ENCODE data around the gene HNRNPF. TPM values are rescaled to one million over a fixed set of nuclear protein-coding genes. Genes with fewer than 3 reads are reported as not detected.

Gene HNRNPF
- total RNA-seq, 1 experiment from 2014 or later, result 333 TPM

DNA sequence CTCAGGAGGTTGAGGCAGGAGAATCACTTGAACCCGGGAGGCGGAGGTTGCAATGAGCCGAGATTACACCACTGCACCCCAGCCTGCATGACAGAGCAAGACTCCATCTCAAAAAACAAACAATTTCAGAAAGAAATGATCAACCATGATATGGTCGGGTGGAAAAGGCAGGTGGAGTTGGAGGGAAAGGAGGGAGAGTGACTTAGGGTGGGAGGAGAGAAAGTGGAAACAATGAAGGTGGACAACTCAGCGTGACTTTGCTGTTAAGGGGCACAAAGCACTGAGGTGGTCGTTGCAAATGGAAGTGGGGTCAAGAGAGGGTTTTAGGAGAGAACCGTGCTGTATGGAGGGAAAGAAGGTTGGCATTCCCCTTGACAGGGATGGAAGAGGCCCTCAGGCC is 67.5 kb downstream of the HNRNPF start:
- CTCF ChIA-PET, result interaction anchor here (1.1 kb wide), 1 partner anchor 137 kb away, joined by 4 read pairs; no protein-coding TSS in a partner anchor
- no peak overlapping the region for H3K4me2 ChIP-seq (ENCODE audit: low read length)

More for the DNA sequence above, 67.5 kb downstream of the HNRNPF start:
- Histone ChIP-seq H3K9ac (ENCODE audit: low read length) (no peak overlapping the region), H3K9me2 (ENCODE audit: insufficient read depth) (no peaks in the 10 kb centered on the region), H3K9me3 (ENCODE audit: control insufficient read depth in 1 of 2, insufficient read depth in 1 of 2, low read depth in 1 of 2, low read length in 2 of 2) (no peaks in the 10 kb centered on the region), H4K20me1 (ENCODE audit: insufficient read depth) (no peaks in the 10 kb centered on the region), H3K4me3 (replicated peaks in 1 of 2; ENCODE audit: low read depth in 1 of 2, low read length in 2 of 2) (no peak overlapping the region), H3K4me1 (ENCODE audit: control insufficient read depth in 1 of 2, insufficient read depth in 2 of 2, low read length in 2 of 2) (peaks cover 16 to 42% of the 10 kb centered on the region in 2 experiments), H3K79me2 (ENCODE audit: insufficient read depth, low read length) (no peaks in the 10 kb centered on the region), H2AFZ (ENCODE audit: low read depth, low read length, poor library complexity, severe bottlenecking) (no peak overlapping the region), H3K36me3 (ENCODE audit: control insufficient read depth in 1 of 2, insufficient read depth in 2 of 2, low read length in 2 of 2) (no peaks in the 10 kb centered on the region), H3K27me3 (ENCODE audit: insufficient read depth, low read length) (no peaks in the 10 kb centered on the region), H3K27ac (ENCODE audit: low read depth, low read length) (no peak overlapping the region)
- ChIA-PET RAD21 (ENCODE audit: low non-redundant PET in 1 of 2, low total read pairs in 2 of 2, uncharacterized antibody in 2 of 2, unreplicated experiment in 2 of 2) (no interaction called here), POLR2A (no interaction called here)
- intact Hi-C loops (cut with micrococcal nuclease), result no loop called here
- TF ChIP-seq EGR1 (IDR thresholded peaks at IDR 0.05; ENCODE audit: low read depth) (no peak), CEBPB (IDR thresholded peaks at IDR 0.05; ENCODE audit: low read depth) (no peak), JUND (IDR thresholded peaks at IDR 0.05) (no peak), EZH2 (IDR thresholded peaks at IDR 0.05) (no peak), EZH2phosphoT487 (IDR thresholded peaks at IDR 0.05; ENCODE audit: borderline replicate concordance) (no peak), SRF (IDR thresholded peaks at IDR 0.05; ENCODE audit: low read depth) (no peak), TCF7L2 (IDR thresholded peaks at IDR 0.05; ENCODE audit: borderline replicate concordance, extremely low read depth, insufficient read depth, insufficient read length) (no peak), ELF1 (IDR thresholded peaks at IDR 0.05; ENCODE audit: borderline replicate concordance, low read depth) (no peak)
- TF ChIP-seq, protein P1, sequence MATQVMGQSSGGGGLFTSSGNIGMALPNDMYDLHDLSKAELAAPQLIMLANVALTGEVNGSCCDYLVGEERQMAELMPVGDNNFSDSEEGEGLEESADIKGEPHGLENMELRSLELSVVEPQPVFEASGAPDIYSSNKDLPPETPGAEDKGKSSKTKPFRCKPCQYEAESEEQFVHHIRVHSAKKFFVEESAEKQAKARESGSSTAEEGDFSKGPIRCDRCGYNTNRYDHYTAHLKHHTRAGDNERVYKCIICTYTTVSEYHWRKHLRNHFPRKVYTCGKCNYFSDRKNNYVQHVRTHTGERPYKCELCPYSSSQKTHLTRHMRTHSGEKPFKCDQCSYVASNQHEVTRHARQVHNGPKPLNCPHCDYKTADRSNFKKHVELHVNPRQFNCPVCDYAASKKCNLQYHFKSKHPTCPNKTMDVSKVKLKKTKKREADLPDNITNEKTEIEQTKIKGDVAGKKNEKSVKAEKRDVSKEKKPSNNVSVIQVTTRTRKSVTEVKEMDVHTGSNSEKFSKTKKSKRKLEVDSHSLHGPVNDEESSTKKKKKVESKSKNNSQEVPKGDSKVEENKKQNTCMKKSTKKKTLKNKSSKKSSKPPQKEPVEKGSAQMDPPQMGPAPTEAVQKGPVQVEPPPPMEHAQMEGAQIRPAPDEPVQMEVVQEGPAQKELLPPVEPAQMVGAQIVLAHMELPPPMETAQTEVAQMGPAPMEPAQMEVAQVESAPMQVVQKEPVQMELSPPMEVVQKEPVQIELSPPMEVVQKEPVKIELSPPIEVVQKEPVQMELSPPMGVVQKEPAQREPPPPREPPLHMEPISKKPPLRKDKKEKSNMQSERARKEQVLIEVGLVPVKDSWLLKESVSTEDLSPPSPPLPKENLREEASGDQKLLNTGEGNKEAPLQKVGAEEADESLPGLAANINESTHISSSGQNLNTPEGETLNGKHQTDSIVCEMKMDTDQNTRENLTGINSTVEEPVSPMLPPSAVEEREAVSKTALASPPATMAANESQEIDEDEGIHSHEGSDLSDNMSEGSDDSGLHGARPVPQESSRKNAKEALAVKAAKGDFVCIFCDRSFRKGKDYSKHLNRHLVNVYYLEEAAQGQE (IDR thresholded peaks at IDR 0.05; ENCODE audit: low read depth), result no peak
- TF ChIP-seq, protein P2, sequence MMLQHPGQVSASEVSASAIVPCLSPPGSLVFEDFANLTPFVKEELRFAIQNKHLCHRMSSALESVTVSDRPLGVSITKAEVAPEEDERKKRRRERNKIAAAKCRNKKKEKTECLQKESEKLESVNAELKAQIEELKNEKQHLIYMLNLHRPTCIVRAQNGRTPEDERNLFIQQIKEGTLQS (IDR thresholded peaks at IDR 0.05), result no peak
- BruUV-seq (replicated peaks), result no TSS peak
- ATAC-seq, result no peak
- no peak for DNase-seq (ENCODE audit: low read depth, low spot score)
